ENCODE measurements around the gene TRMT10B.

Gene TRMT10B

DNA sequence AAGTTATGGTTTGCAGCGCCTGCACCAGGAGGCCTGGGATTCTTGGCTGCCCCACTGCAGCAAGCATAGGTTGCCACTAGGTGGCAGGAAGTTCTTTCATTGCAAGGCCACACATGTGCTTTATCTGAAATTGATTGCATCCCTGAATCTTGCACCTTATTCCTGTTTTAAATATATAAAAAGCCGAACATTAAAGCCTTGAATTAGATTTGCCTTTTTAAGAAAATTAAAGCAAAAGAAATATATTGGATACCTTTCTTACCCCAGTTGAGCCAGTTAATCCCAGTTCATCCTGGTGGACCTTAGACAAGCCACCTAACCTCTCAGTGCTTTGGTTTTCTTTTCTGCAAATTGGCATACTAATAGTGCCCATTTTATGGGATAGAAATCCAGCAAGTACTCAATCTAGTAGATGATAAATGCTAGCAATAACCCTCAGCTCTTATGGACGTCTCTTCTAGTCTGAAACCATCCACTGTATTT, 6.3 kb upstream of the TRMT10B start (continued):
- TF ChIP-seq ZBTB8A (tag by site-specific recombination; IDR thresholded peaks at IDR 0.05) (no peak), ZNF10 (tag by site-specific recombination; IDR thresholded peaks at IDR 0.05) (no peak), ZNF548 (tag by site-specific recombination; IDR thresholded peaks at IDR 0.05) (no peak), ZNF558 (tag by site-specific recombination; IDR thresholded peaks at IDR 0.05) (no peak), TRIM28 (IDR thresholded peaks at IDR 0.05; ENCODE audit: borderline replicate concordance, low read length) (no peak), SP7 (tag by site-specific recombination; IDR thresholded peaks at IDR 0.05) (0 out of 2 replicates have a peak, but pooled peaks have one; percentile 25), ZNF202 (tag by site-specific recombination; IDR thresholded peaks at IDR 0.05; ENCODE audit: borderline replicate concordance) (no peak), KLF1 (tag by site-specific recombination; IDR thresholded peaks at IDR 0.05) (no peak), ZNF768 (tag by site-specific recombination; IDR thresholded peaks at IDR 0.05) (peak; percentile 44; the same call in 1 of the 2 replicates), ZNF324 (tag by site-specific recombination; IDR thresholded peaks at IDR 0.05) (no peak), REPIN1 (tag by site-specific recombination; IDR thresholded peaks at IDR 0.05; ENCODE audit: low read depth) (no peak), ZNF311 (tag by site-specific recombination; IDR thresholded peaks at IDR 0.05; ENCODE audit: borderline replicate concordance) (no peak), ZNF707 (tag by site-specific recombination; IDR thresholded peaks at IDR 0.05) (no peak), ZNF660 (tag by site-specific recombination; IDR thresholded peaks at IDR 0.05) (peak; percentile 46; the same call in 1 of the 2 replicates), ZNF670 (tag by site-specific recombination; IDR thresholded peaks at IDR 0.05; ENCODE audit: low read depth) (no peak), ZNF132 (tag by site-specific recombination; IDR thresholded peaks at IDR 0.05; ENCODE audit: borderline replicate concordance) (no peak), ZNF211 (tag by site-specific recombination; IDR thresholded peaks at IDR 0.05; ENCODE audit: low read depth) (no peak), ZNF585B (tag by site-specific recombination; IDR thresholded peaks at IDR 0.05) (no peak)
- TF ChIP-seq, protein P1, sequence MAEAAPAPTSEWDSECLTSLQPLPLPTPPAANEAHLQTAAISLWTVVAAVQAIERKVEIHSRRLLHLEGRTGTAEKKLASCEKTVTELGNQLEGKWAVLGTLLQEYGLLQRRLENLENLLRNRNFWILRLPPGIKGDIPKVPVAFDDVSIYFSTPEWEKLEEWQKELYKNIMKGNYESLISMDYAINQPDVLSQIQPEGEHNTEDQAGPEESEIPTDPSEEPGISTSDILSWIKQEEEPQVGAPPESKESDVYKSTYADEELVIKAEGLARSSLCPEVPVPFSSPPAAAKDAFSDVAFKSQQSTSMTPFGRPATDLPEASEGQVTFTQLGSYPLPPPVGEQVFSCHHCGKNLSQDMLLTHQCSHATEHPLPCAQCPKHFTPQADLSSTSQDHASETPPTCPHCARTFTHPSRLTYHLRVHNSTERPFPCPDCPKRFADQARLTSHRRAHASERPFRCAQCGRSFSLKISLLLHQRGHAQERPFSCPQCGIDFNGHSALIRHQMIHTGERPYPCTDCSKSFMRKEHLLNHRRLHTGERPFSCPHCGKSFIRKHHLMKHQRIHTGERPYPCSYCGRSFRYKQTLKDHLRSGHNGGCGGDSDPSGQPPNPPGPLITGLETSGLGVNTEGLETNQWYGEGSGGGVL (tag by site-specific recombination; IDR thresholded peaks at IDR 0.05) = no peak
- TF ChIP-seq, protein P2, sequence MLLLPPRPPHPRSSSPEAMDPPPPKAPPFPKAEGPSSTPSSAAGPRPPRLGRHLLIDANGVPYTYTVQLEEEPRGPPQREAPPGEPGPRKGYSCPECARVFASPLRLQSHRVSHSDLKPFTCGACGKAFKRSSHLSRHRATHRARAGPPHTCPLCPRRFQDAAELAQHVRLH (tag by site-specific recombination; IDR thresholded peaks at IDR 0.05) = no peak
- TF ChIP-seq, protein P3, sequence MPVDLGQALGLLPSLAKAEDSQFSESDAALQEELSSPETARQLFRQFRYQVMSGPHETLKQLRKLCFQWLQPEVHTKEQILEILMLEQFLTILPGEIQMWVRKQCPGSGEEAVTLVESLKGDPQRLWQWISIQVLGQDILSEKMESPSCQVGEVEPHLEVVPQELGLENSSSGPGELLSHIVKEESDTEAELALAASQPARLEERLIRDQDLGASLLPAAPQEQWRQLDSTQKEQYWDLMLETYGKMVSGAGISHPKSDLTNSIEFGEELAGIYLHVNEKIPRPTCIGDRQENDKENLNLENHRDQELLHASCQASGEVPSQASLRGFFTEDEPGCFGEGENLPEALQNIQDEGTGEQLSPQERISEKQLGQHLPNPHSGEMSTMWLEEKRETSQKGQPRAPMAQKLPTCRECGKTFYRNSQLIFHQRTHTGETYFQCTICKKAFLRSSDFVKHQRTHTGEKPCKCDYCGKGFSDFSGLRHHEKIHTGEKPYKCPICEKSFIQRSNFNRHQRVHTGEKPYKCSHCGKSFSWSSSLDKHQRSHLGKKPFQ (tag by site-specific recombination; IDR thresholded peaks at IDR 0.05) = no peak
- TF ChIP-seq, protein P4, sequence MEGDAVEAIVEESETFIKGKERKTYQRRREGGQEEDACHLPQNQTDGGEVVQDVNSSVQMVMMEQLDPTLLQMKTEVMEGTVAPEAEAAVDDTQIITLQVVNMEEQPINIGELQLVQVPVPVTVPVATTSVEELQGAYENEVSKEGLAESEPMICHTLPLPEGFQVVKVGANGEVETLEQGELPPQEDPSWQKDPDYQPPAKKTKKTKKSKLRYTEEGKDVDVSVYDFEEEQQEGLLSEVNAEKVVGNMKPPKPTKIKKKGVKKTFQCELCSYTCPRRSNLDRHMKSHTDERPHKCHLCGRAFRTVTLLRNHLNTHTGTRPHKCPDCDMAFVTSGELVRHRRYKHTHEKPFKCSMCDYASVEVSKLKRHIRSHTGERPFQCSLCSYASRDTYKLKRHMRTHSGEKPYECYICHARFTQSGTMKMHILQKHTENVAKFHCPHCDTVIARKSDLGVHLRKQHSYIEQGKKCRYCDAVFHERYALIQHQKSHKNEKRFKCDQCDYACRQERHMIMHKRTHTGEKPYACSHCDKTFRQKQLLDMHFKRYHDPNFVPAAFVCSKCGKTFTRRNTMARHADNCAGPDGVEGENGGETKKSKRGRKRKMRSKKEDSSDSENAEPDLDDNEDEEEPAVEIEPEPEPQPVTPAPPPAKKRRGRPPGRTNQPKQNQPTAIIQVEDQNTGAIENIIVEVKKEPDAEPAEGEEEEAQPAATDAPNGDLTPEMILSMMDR (tag by site-specific recombination; IDR thresholded peaks at IDR 0.05) = peak; percentile 40
- TF ChIP-seq, protein P5, sequence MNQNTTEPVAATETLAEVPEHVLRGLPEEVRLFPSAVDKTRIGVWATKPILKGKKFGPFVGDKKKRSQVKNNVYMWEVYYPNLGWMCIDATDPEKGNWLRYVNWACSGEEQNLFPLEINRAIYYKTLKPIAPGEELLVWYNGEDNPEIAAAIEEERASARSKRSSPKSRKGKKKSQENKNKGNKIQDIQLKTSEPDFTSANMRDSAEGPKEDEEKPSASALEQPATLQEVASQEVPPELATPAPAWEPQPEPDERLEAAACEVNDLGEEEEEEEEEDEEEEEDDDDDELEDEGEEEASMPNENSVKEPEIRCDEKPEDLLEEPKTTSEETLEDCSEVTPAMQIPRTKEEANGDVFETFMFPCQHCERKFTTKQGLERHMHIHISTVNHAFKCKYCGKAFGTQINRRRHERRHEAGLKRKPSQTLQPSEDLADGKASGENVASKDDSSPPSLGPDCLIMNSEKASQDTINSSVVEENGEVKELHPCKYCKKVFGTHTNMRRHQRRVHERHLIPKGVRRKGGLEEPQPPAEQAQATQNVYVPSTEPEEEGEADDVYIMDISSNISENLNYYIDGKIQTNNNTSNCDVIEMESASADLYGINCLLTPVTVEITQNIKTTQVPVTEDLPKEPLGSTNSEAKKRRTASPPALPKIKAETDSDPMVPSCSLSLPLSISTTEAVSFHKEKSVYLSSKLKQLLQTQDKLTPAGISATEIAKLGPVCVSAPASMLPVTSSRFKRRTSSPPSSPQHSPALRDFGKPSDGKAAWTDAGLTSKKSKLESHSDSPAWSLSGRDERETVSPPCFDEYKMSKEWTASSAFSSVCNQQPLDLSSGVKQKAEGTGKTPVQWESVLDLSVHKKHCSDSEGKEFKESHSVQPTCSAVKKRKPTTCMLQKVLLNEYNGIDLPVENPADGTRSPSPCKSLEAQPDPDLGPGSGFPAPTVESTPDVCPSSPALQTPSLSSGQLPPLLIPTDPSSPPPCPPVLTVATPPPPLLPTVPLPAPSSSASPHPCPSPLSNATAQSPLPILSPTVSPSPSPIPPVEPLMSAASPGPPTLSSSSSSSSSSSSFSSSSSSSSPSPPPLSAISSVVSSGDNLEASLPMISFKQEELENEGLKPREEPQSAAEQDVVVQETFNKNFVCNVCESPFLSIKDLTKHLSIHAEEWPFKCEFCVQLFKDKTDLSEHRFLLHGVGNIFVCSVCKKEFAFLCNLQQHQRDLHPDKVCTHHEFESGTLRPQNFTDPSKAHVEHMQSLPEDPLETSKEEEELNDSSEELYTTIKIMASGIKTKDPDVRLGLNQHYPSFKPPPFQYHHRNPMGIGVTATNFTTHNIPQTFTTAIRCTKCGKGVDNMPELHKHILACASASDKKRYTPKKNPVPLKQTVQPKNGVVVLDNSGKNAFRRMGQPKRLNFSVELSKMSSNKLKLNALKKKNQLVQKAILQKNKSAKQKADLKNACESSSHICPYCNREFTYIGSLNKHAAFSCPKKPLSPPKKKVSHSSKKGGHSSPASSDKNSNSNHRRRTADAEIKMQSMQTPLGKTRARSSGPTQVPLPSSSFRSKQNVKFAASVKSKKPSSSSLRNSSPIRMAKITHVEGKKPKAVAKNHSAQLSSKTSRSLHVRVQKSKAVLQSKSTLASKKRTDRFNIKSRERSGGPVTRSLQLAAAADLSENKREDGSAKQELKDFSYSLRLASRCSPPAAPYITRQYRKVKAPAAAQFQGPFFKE (tag by site-specific recombination; IDR thresholded peaks at IDR 0.05; ENCODE audit: borderline replicate concordance) = no peak
